Hematopoietic multipotent progenitor cell treated with erythropoietin and hydrocortisone succinate and interleukin-3 and kit ligand, for 8 days (in vitro differentiated cells): ENCODE measurements around the gene PLA2G4D.

ENCODE experiments used
- DNase-seq: peaks from one replicate; pipeline ENCODE4 v3.0.0-alpha.2; 2015

PLA2G4D gene

GRCh38 chr15:42018306-42019224, 75.8 kb downstream of the PLA2G4D start:
- peak; percentile 60 for DNase-seq
